Subcutaneous abdominal adipose tissue (tissue), 5 donors: ENCODE measurements around the gene EFCC1.
A peak's percentile ranks its signal among the peaks of the same experiment; 100 is the strongest.

Experiments
- H3K27ac ChIP-seq: one replicate; pipeline ENCODE4 v1.7.0; 2013; ENCODE audit warnings: low read depth, mild to moderate bottlenecking, inconsistent platforms, low read length, moderate library complexity
- H3K27me3 ChIP-seq, 5 donors: one replicate each; pipeline ENCODE4 v1.7.0; 2013; ENCODE audit warnings: low read length in 5 of 5, inconsistent platforms in 1 of 5; ENCODE audit not compliant: control insufficient read depth in 5 of 5, insufficient read depth in 4 of 5
- H3K36me3 ChIP-seq, 5 donors: one replicate each; pipeline ENCODE4 v1.7.0; 2013; ENCODE audit warnings: low read length in 5 of 5; ENCODE audit not compliant: control insufficient read depth in 5 of 5, insufficient read depth in 5 of 5
- H3K4me1 ChIP-seq, 5 donors: one replicate each; pipeline ENCODE4 v1.7.0; 2013; ENCODE audit warnings: low read length in 5 of 5, mild to moderate bottlenecking in 3 of 5, moderate library complexity in 1 of 5; ENCODE audit not compliant: control insufficient read depth in 5 of 5, insufficient read depth in 5 of 5
- H3K4me3 ChIP-seq, 5 donors: one replicate each; pipeline ENCODE4 v1.7.0; 2013; ENCODE audit warnings: low read length in 5 of 5, low read depth in 1 of 5
- H3K9ac ChIP-seq, 5 donors: one replicate each; pipeline ENCODE4 v1.7.0; 2013; ENCODE audit warnings: low read length in 5 of 5, mild to moderate bottlenecking in 4 of 5, moderate library complexity in 3 of 5
- H3K9me3 ChIP-seq, 5 donors: one replicate each; pipeline ENCODE4 v1.7.0; 2013; ENCODE audit warnings: low read length in 5 of 5; ENCODE audit not compliant: control insufficient read depth in 5 of 5
- donor health status: healthy.
- donor health status: healthy.
- donor health status: healthy.
- donor health status: healthy.
- donor health status: healthy.

EFCC1 gene

DNA sequence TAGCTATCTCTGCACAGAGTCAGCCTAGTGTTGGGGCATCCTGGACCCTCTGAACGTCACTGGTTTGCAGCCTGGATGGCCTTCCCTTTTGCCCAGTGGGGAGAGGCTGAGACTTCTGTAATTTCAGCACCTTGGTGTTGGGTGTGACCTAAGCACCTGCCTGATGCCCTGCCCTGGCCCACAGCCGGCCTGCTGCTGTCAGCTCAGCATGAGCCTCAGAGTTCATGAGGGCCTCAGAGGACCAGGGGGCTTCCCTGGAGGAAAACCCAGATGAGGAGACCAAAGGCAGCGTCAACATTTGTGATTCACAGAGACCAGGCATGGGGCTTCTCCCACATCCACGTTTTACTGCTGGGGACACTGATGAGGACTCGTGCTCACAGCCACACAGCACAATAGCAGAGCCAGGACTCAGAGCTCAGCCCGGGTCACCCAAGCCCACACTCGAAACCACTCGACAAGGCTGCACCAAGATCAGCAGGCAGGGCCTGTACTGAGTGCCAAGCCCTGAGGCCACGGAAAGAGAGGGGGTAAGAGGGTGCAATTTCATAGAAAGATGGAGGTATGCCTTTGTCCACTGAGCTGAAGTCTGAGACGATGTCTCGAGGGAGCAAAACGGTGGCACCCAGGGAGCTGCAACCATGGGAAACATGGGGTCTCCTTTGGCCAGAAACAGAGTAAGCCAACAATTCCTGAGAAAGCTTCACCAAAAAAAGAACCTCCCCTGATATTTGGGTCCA, 49.6 kb downstream of the EFCC1 start:
- H3K9ac ChIP-seq: no peak overlapping the region
- H3K4me3 ChIP-seq: no peak overlapping the region

DNA sequence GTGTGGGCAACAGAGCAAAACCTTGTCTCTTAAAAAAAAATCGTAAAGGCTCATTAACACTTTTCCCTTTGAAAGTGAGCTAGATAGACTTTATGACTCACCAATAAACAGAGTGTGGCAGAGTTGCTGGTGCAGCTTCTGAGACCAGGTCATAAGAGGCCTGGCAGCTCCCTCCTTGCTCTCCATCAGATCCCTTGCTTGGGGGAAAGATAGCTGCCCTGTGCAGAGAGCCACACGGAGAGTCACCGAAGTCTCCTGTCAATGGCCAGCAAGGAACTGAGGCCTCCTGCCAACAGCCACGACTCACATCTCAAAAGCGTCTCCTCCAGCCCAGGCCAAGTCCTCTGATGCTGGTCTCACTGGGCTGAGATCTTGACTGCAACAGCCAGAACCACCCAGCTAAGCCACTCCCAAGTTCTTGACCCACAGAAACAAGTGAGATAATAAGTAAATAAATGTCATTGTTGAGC, 50.8 kb downstream of the EFCC1 start:
- no peaks in the 10 kb centered on the region for H3K36me3 ChIP-seq
- peaks cover 2 to 24% (median 17%) of the 10 kb centered on the region in 5 donors for H3K4me1 ChIP-seq
- H3K4me3 ChIP-seq: no peak overlapping the region
- no peak overlapping the region for H3K27ac ChIP-seq
- no peaks in the 10 kb centered on the region for H3K27me3 ChIP-seq
- no peak overlapping the region for H3K9ac ChIP-seq
- peaks cover 0 to 7% (median 0%) of the 10 kb centered on the region in 5 donors for H3K9me3 ChIP-seq

More for the DNA sequence above, 49.6 kb downstream of the EFCC1 start:
- Histone ChIP-seq H3K27me3 (peaks cover 3 to 6% (median 4%) of the 10 kb centered on the region in 5 donors), H3K27ac (no peak overlapping the region), H3K9me3 (peaks cover 0 to 7% (median 0%) of the 10 kb centered on the region in 5 donors), H3K4me1 (peaks cover 2 to 30% (median 24%) of the 10 kb centered on the region in 5 donors), H3K36me3 (no peaks in the 10 kb centered on the region)

DNA sequence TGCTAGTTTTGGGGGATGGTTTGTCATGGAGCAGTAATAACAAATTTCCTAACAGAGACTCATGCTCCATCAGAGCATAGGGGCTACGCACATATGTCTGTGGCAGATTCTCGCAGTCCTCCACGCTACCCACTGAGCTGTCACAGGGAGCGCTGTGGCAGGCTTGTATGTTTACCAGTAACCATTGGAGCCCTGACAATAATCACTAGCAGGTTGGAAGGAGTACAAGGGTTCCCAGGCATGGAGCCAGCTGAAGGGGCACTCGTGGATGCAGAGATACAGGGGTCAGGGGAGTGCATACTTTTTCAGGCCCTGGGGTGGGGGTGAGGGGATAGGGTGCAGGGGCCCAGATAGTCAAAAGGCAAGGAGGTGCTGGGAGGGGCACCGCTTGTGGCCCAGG, 51.6 kb downstream of the EFCC1 start:
- H3K4me3 ChIP-seq: no peak overlapping the region
- peaks cover 2 to 24% (median 17%) of the 10 kb centered on the region in 5 donors for H3K4me1 ChIP-seq
- H3K9me3 ChIP-seq: peaks cover 0 to 7% (median 0%) of the 10 kb centered on the region in 5 donors
- no peaks in the 10 kb centered on the region for H3K27me3 ChIP-seq
- no peaks in the 10 kb centered on the region for H3K36me3 ChIP-seq
- H3K27ac ChIP-seq: no peak overlapping the region
- peak overlapping the region in 1 of 5 donors; percentile 26 for H3K9ac ChIP-seq

DNA sequence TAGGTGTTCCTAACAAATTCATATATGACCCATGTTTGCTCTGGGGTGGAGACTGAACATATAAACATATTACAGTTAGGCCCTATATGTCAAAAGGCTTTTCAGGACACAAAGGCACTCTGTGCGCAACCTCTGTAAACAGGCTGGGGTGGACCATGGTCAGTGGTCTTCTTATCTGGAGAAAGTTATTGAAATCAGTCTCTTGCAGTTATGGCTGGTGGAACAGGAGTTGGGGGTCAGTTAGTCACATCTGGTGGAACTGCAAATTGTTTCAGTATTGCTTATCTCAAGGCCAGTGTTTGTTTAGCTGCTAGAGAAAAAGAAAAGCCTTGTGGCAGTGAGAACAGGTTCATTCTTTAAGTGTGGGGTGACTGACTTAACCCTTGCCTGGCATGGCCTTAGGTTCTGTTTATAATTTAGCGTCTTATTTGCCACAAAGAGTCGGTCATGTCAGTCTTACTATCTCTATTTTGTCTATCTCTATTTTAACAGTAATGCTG, 53.6 kb downstream of the EFCC1 start:
- peaks cover 2 to 24% (median 17%) of the 10 kb centered on the region in 5 donors for H3K4me1 ChIP-seq
- no peak overlapping the region for H3K9ac ChIP-seq
- H3K36me3 ChIP-seq: no peaks in the 10 kb centered on the region
- no peak overlapping the region for H3K4me3 ChIP-seq
- no peak overlapping the region for H3K27ac ChIP-seq
- no peaks in the 10 kb centered on the region for H3K27me3 ChIP-seq
- H3K9me3 ChIP-seq: no peaks in the 10 kb centered on the region

DNA sequence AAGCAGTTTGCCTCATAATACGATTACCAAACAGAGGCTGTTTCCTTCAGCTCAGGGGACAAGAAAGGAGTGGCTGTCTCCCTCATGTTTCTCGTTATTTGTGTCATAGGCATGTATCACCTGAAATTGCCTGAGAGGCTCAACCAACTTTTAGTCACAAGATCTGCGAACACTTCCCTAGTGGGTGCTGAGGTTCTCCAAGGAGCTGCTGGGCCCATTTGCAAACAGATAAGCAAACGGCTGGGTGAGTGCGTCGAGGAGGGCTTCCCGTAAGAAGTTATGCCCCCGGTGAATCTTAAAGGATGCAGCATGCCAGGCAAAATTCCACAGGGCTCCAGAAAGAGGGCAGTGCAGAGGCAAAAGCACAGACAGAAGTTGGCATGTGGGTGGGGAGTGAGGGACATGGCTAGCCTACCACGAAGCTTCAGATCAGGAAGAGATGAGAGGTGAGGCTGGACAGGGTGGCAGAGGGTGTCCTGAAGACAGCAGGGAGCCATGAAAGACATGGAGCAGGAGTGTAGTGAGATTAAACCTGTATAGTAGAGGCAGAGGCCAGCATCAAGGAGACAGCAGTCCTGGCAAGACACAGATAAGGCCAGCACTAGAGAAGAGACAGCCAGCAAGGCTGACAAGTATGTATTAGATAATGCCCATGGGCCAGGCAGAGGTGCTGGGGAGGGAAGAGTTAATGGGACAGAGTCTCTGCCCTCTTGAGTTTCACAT, 55.5 kb downstream of the EFCC1 start:
- Histone ChIP-seq H3K4me3 (no peak overlapping the region), H3K9ac (no peak overlapping the region), H3K4me1 (peaks cover 2 to 26% (median 22%) of the 10 kb centered on the region in 5 donors), H3K27ac (no peak overlapping the region), H3K9me3 (no peaks in the 10 kb centered on the region), H3K36me3 (no peaks in the 10 kb centered on the region), H3K27me3 (no peaks in the 10 kb centered on the region)

DNA sequence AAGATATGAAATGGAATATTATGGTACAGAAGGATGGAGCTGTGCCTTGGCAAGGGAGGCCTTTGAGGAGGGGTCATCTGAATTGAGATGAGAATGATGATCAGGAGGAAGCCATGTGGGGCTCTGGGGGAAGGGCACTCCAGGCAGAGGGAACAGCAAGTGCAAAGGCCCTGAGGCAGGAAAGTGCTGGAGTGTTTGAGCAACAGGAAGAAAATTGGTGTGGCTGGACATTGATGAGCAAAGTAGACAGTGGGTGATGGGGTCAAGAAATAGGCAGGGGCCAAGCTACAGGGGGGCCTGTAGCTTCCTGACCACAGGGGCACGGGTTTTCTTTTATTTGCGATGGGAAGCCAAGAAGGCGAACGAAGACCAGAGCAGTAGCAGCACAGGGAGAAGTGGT, 56.1 kb downstream of the EFCC1 start:
- H3K36me3 ChIP-seq: no peaks in the 10 kb centered on the region
- H3K9ac ChIP-seq: no peak overlapping the region
- H3K4me3 ChIP-seq: no peak overlapping the region
- H3K4me1 ChIP-seq: peaks cover 2 to 21% (median 17%) of the 10 kb centered on the region in 5 donors
- no peak overlapping the region for H3K27ac ChIP-seq
- no peaks in the 10 kb centered on the region for H3K9me3 ChIP-seq
- no peaks in the 10 kb centered on the region for H3K27me3 ChIP-seq

DNA sequence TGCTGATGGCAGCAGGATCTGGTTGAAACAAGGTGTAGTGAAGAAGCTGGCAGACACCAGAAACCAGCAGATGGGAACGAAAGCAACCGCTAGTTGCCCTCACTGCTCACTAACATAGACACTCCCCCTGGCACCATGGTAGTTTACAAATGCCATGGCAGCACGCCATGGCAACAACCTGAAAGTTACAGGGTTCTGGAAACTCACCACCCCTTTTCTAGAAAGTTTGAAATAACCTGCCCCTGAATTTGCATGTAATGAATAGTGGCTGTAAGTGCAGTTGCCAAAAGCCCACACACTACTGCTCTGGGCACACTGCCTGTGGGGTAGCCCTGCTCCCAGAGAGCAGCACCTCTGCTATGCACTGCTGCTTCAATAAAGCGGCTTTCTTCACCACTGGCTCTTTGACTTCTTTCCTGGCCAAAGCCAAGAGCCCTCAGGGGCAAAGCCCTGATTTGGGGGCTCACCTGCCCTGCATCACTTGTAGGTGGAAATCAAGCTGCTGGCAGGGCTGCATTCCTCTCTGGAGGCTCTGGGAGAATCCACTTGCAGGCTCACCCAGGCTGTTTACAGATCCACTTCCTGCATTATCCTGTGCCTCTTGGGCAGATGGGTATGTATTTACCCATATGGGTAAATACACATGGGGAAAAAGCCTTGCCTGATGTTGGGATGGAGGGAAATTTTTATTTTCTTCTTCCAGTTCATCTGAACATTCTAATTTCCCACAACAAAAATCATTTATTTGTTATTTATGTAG, 57.5 kb downstream of the EFCC1 start:
- Histone ChIP-seq H3K9me3 (no peaks in the 10 kb centered on the region), H3K4me3 (no peak overlapping the region), H3K27ac (no peak overlapping the region), H3K9ac (no peak overlapping the region), H3K36me3 (no peaks in the 10 kb centered on the region), H3K27me3 (no peaks in the 10 kb centered on the region), H3K4me1 (peaks cover 0 to 8% (median 3%) of the 10 kb centered on the region in 5 donors)

DNA sequence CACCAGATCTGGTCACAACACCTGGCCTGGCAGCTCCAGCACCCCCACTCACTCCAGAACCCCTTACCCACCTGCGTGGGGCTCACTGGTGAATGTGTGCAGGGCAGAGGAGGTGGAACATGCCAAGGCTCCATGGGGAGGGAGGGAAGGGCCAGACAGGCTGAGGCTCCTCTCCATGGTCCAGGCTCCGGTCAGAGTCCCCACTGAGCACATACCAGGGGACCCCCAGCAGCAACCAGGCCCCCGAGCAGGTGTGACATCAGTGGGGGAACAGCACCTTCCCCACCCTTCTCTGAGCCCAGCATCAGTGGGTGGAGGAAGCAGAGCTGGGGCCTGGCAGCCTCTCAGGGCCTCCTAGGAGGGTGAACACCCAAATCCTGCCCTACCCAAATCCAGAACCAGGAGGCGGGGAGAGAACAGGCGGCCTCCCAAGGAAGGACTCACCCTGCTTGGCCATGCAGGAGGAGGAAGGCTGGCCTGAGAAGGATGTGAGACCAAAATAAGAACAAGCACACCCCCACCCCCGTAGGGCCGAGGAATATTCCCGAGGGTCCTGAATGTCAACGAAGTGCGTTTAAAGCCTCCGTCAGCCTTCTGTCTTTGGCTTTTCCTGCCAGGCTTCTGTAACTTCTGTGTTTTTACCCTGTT, 58.3 kb downstream of the EFCC1 start:
- Histone ChIP-seq H3K9ac (no peak overlapping the region), H3K27ac (no peak overlapping the region), H3K4me1 (peaks cover 0 to 6% (median 0%) of the 10 kb centered on the region in 5 donors), H3K27me3 (no peaks in the 10 kb centered on the region), H3K4me3 (no peak overlapping the region), H3K36me3 (no peaks in the 10 kb centered on the region), H3K9me3 (no peaks in the 10 kb centered on the region)

DNA sequence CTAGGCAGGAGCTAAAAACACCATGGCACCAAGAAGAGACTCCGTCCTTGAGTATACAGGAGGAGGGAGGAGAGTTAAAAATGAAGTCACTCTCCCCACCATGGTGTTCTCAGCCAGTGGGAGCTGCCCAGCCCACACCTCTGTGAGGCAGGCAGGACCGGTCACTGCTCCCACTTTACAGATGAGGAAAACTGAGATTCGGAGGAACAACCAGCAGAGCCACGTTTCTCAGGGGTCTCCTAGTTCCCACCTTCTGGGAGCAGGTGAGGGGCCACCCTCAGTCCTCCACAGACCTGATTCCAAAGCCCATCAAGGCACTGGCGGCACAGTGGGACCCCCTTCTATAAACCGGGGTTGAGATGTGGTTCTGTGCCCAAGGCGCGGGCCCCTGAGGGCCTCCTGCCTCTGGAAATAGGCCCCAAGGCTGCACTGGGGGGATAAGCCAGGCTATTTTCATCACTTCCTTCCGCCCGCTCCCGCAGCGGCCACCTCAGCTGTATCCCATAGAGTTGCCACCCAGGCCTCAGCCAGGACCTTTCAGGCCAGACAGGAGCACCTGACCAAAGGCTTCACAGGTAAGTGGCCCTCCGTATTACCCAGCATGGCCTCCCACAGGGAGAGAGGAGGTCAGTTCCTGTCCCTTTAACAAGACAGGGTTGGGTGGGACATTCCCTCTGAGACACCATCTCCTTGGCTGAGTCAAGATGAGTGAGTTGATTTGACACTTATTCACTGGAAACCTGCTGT, 59.3 kb downstream of the EFCC1 start, which contains the start of gene GP9:
Gene GP9, plus strand, starts transcription at position 504 of the 747 bp plus-strand sequence. CDS start 961 bp downstream, outside the sequence.
- Histone ChIP-seq H3K9me3 (no peaks in the 10 kb centered on the region), H3K9ac (no peak within 1 kb of the TSS), H3K27ac (no peak within 1 kb of the TSS), H3K4me3 (no peak within 1 kb of the TSS), H3K4me1 (peaks cover 0 to 6% (median 0%) of the 10 kb centered on the region in 5 donors), H3K27me3 (no peaks in the 10 kb centered on the region), H3K36me3 (no peaks in the 10 kb centered on the region)
